Natural killer cell treated with Interleukin-12 subunit alpha and Interleukin-12 subunit beta and Interleukin-15 and Interleukin-18, amount 100 ng/mL, for 72 hours (primary cell): ENCODE data around the gene PTPRN2. TPM values are rescaled to one million over a fixed set of nuclear protein-coding genes. Genes with fewer than 3 reads are reported as not detected.
"Not testable (repeated sequence)": the region's sequence is repeated elsewhere in the genome, so short reads cannot be mapped to it uniquely, and the experiment has no call there.

Experiments used
- ATAC-seq, 2 donors: fragments of 150-1000 bp; cut with Tn5 transposase in 1 of 2; sonication (Bioruptor Pico), chemical (Tn5 transposase) in 1 of 2; 2 replicates each; pipeline ENCODE4 v1.10.0; 2021
- DNase-seq: peaks from one replicate; pipeline ENCODE4 v3.0.0; 2022; ENCODE audit warnings: low spot score
- H3K27ac Mint-ChIP-seq, 2 donors: 1 replicate in 1 of 2; 2 replicates in 1 of 2; pipeline ENCODE4 v1.8.0; 2022; ENCODE audit warnings: mixed read lengths in 2 of 2, mild to moderate bottlenecking in 1 of 2, moderate library complexity in 1 of 2
- H3K27me3 Mint-ChIP-seq, 2 donors: 1 replicate in 1 of 2; 2 replicates in 1 of 2; pipeline ENCODE4 v1.8.0; 2022; ENCODE audit warnings: mixed read lengths in 2 of 2
- H3K36me3 Mint-ChIP-seq: one replicate; pipeline ENCODE4 v1.8.0; 2022; ENCODE audit warnings: mixed read lengths
- H3K4me1 Mint-ChIP-seq, 2 donors: 1 replicate in 1 of 2; 2 replicates in 1 of 2; pipeline ENCODE4 v1.8.0; 2022; ENCODE audit warnings: low read depth in 2 of 2, mixed read lengths in 2 of 2, mild to moderate bottlenecking in 1 of 2
- H3K4me3 Mint-ChIP-seq: one replicate; pipeline ENCODE4 v1.8.0; 2022; ENCODE audit warnings: mixed read lengths
- H3K9me3 Mint-ChIP-seq: 2 replicates; pipeline ENCODE4 v1.8.0; 2022; ENCODE audit warnings: mixed read lengths
- total RNA-seq, 2 donors: library from RNA; stranded (reverse); gene quantifications; one replicate each; pipeline ENCODE4 v1.2.3, GENCODE V29; 2022

PTPRN2 gene
- total RNA-seq, 2 donors from 2014 or later = 0.17 to 0.74 TPM

- H3K27ac Mint-ChIP-seq = no peak overlapping the region
- no peaks in the 10 kb centered on the region for H3K4me1 Mint-ChIP-seq
- H3K36me3 Mint-ChIP-seq = peaks cover 5% of the 10 kb centered on the region
- H3K4me3 Mint-ChIP-seq = no peak overlapping the region
- H3K9me3 Mint-ChIP-seq = peaks cover 2% of the 10 kb centered on the region
- peaks cover 2 to 13% of the 10 kb centered on the region in 2 donors for H3K27me3 Mint-ChIP-seq
- DNase-seq (peak; percentile 29), ATAC-seq (no peak)
These were observed 553.1 kb downstream of the PTPRN2 start for GRCh38 chr7:158034571-158034970.

- not testable (repeated sequence) for H3K4me1 Mint-ChIP-seq, H3K4me3 Mint-ChIP-seq, H3K9me3 Mint-ChIP-seq, ATAC-seq, H3K27ac Mint-ChIP-seq, H3K36me3 Mint-ChIP-seq
- peak; percentile 16 for DNase-seq
- peaks cover 2 to 12% of the 10 kb centered on the region in 2 donors for H3K27me3 Mint-ChIP-seq
These were observed 553.7 kb downstream of the PTPRN2 start for GRCh38 chr7:158033925-158034324.

DNA sequence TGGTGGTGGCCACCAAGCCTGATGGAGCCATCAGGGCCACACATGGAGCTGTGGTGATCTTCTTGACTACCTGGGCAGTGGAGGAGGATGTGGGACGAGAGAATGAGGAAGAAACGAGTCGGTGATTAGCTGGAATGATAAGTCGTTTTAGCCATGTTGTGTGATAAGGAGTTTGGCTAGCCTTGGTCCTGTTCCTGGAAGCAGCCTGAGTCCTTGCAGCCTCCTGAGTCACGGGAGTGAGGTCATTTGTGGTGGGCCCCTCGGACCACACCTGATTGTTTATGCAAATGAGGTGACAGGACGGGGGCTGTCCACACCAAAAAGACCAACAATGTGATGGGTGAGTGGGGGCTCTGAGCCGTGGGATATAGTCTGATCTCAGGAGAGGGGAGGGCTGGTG, 554.4 kb downstream of the PTPRN2 start:
- DNase-seq = no peak
- no peaks in the 10 kb centered on the region for H3K36me3 Mint-ChIP-seq
- no peaks in the 10 kb centered on the region for H3K9me3 Mint-ChIP-seq
- no peak for ATAC-seq
- no peak overlapping the region for H3K4me3 Mint-ChIP-seq
- peaks cover 2 to 12% of the 10 kb centered on the region in 2 donors for H3K27me3 Mint-ChIP-seq
- no peaks in the 10 kb centered on the region for H3K4me1 Mint-ChIP-seq
- no peak overlapping the region for H3K27ac Mint-ChIP-seq

DNA sequence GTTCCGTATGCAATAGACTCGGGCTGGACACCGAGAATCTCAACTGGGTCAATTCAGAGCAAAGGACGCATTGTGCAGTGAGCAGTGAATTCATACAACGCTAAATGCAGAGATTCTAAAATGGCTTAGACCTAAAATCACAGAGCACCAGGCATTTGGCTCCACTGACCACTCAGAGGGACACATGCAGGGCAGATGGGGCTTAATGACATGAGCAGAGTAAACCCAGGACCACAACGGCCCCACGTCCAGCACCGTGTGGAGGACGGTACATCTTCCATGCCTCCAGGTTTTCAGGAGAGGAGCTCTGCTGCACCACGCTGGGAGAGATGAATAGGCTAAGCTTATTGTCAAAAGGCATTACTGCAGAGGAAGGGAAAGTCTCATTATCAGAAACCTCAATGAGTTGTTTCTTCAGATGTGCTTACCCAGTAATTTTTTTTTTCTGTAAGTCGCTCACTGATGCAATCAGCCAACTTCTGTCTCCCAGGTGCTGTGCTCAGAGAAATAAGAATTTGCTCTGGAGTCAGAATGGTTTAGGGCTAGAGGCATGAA, 555.0 kb downstream of the PTPRN2 start:
- no peak for ATAC-seq
- no peaks in the 10 kb centered on the region for H3K36me3 Mint-ChIP-seq

DNA sequence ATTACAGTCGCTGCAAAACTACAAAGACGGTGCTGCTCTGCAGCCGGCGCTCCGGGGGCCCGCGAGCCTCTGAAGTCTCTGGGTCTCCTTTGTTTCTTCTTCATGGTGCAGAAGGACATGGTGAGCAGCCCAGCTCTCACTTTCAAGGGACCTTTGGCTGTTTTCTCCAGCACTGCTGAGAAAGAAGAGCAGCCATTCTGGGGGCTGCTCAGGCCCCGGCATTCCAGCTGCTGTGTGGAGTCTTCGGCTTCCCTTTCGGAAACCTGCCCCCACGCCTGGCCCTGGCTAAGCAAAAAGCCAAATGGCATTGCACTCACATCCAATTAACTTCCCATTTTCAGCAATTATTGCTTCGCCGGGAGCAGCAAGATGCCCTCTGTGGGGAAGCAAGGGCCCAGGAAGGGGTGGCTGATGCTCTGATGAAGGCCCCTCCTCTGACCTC, 555.7 kb downstream of the PTPRN2 start:
- H3K9me3 Mint-ChIP-seq = no peaks in the 10 kb centered on the region
- no peaks in the 10 kb centered on the region for H3K4me1 Mint-ChIP-seq
- H3K27ac Mint-ChIP-seq = no peak overlapping the region
- H3K27me3 Mint-ChIP-seq = peaks cover 2 to 12% of the 10 kb centered on the region in 2 donors
- H3K36me3 Mint-ChIP-seq = no peaks in the 10 kb centered on the region
- H3K4me3 Mint-ChIP-seq = no peak overlapping the region
- DNase-seq (peak; percentile 44), ATAC-seq (no peak)

More for the DNA sequence above, 555.0 kb downstream of the PTPRN2 start:
- Mint-ChIP-seq H3K9me3 (no peaks in the 10 kb centered on the region), H3K27me3 (peaks cover 2 to 12% of the 10 kb centered on the region in 2 donors), H3K4me1 (no peaks in the 10 kb centered on the region), H3K27ac (no peak overlapping the region), H3K4me3 (no peak overlapping the region)
- DNase-seq = no peak

- Mint-ChIP-seq H3K27ac (no peak overlapping the region), H3K27me3 (peaks cover 2 to 7% of the 10 kb centered on the region in 2 donors), H3K4me1 (no peaks in the 10 kb centered on the region), H3K4me3 (no peak overlapping the region), H3K9me3 (no peaks in the 10 kb centered on the region), H3K36me3 (no peaks in the 10 kb centered on the region)
- ATAC-seq (peak in 1 of 2 donors; percentile 29), DNase-seq (peak; percentile 58)
These were observed 557.1 kb downstream of the PTPRN2 start for GRCh38 chr7:158030566-158030965.

GRCh38 chr7:158030071-158030470, 557.6 kb downstream of the PTPRN2 start:
- peak; percentile 47 for DNase-seq
- H3K36me3 Mint-ChIP-seq = no peaks in the 10 kb centered on the region

DNA sequence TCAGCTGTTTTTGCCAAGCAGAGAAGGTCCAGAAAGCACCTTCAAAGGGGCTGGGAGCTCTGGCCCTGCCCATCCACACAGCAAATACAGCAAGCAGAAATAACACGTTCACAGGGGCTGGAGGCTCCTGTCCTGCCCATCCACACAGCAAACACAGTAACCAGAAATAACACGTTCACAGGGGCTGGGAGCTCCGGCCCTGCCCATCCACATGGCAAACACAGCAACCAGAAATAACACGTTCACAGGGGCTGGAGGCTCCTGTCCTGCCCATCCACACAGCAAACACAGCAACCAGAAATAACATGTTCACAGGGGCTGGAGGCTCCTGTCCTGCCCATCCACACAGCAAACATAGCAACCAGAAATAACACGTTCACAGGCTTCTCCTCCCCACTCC, 558.1 kb downstream of the PTPRN2 start:
- DNase-seq (no peak), ATAC-seq (no peak)
- Mint-ChIP-seq H3K27ac (no peak overlapping the region), H3K4me3 (no peak overlapping the region), H3K36me3 (no peaks in the 10 kb centered on the region), H3K9me3 (no peaks in the 10 kb centered on the region), H3K27me3 (no peaks in the 10 kb centered on the region), H3K4me1 (no peaks in the 10 kb centered on the region)

More at GRCh38 chr7:158030071-158030470, 557.6 kb downstream of the PTPRN2 start:
- ATAC-seq = peak in 1 of 2 donors; percentile 37
- Mint-ChIP-seq H3K4me1 (no peaks in the 10 kb centered on the region), H3K4me3 (no peak overlapping the region), H3K27me3 (peaks cover under 1 to 3% of the 10 kb centered on the region in 2 donors), H3K27ac (no peak overlapping the region), H3K9me3 (no peaks in the 10 kb centered on the region)

DNA sequence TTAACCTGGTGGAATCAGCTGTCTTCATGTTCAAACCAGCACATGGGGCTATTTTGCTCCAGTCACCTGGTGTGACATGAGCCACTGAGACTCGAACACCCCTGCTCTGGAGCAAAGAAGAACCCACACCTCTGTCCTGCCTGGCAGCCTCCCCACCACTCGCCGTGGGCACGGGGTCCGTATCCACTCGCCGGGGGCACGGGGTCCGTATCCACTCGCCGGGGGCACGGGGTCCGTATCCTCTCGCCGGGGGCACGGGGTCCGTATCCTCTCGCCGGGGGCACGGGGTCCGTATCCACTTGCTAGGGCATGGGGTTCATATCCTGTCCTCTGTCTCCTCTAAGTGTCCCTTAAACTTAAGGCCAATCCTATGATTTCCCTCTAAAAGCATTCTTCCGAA, 558.7 kb downstream of the PTPRN2 start:
- Mint-ChIP-seq H3K4me3 (no peak overlapping the region), H3K27me3 (no peaks in the 10 kb centered on the region), H3K9me3 (no peaks in the 10 kb centered on the region), H3K27ac (no peak overlapping the region), H3K36me3 (no peaks in the 10 kb centered on the region), H3K4me1 (no peaks in the 10 kb centered on the region)
- no peak for ATAC-seq
- DNase-seq = no peak

GRCh38 chr7:158028290-158028941, 559.2 kb downstream of the PTPRN2 start:
- H3K4me3 Mint-ChIP-seq = no peak overlapping the region
- ATAC-seq (no peak), DNase-seq (peak; percentile 42)
- no peaks in the 10 kb centered on the region for H3K36me3 Mint-ChIP-seq
- no peaks in the 10 kb centered on the region for H3K4me1 Mint-ChIP-seq
- no peaks in the 10 kb centered on the region for H3K9me3 Mint-ChIP-seq
- H3K27ac Mint-ChIP-seq = no peak overlapping the region
- H3K27me3 Mint-ChIP-seq = no peaks in the 10 kb centered on the region

- H3K9me3 Mint-ChIP-seq = no peaks in the 10 kb centered on the region
- DNase-seq (peak; percentile 15), ATAC-seq (no peak)
- no peaks in the 10 kb centered on the region for H3K27me3 Mint-ChIP-seq
- H3K4me3 Mint-ChIP-seq = no peak overlapping the region
- no peaks in the 10 kb centered on the region for H3K36me3 Mint-ChIP-seq
- no peaks in the 10 kb centered on the region for H3K4me1 Mint-ChIP-seq
- H3K27ac Mint-ChIP-seq = no peak overlapping the region
These were observed 560.0 kb downstream of the PTPRN2 start for GRCh38 chr7:158027646-158028045.

DNA sequence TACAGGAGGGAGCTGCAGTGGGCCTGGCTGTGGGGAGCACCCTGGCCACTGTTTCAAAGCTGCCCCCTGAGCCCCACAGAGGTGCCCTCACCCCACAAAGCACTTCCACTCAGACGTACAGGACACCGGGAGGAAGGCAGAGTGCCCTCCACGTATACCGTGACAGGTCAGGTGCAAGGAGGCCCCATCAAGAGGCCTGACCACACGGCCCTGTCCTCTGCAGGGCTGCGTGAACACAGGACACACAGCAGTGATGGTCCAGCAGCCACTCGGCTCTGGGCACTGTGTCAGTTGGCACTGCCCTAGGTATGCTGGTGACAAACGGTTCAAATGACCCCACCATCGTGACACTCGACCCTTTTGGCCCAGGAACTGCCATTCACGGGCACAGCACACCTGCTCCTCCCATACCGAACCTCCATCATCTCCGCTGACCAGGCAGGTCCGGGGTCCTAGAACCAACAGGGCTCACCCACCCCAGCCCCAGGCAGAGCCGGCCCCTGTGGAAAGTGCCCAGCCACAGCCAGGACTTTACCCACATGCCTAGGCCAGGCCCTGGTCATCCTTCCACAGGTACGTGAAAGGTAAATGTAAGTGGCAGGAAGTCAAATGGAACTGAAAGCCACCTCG, 560.9 kb downstream of the PTPRN2 start:
- ATAC-seq (no peak), DNase-seq (no peak)
- H3K36me3 Mint-ChIP-seq = no peaks in the 10 kb centered on the region
- no peaks in the 10 kb centered on the region for H3K9me3 Mint-ChIP-seq
- no peak overlapping the region for H3K4me3 Mint-ChIP-seq
- H3K27ac Mint-ChIP-seq = no peak overlapping the region
- H3K4me1 Mint-ChIP-seq = no peaks in the 10 kb centered on the region
- no peaks in the 10 kb centered on the region for H3K27me3 Mint-ChIP-seq

- Mint-ChIP-seq H3K36me3 (no peaks in the 10 kb centered on the region), H3K9me3 (no peaks in the 10 kb centered on the region), H3K27me3 (no peaks in the 10 kb centered on the region), H3K4me1 (no peaks in the 10 kb centered on the region), H3K4me3 (no peak overlapping the region), H3K27ac (no peak overlapping the region)
- no peak for ATAC-seq
- no peak for DNase-seq
These were observed 561.7 kb downstream of the PTPRN2 start for GRCh38 chr7:158025686-158026600.
